NCI-H526 (cell line): ENCODE results near the gene SBK2.

Experiments used
- DNase-seq, 2 experiments: peaks; one replicate each; lab custom pipeline; 2025; lab: John Stamatoyannopoulos, UW

SBK2 gene

DNA sequence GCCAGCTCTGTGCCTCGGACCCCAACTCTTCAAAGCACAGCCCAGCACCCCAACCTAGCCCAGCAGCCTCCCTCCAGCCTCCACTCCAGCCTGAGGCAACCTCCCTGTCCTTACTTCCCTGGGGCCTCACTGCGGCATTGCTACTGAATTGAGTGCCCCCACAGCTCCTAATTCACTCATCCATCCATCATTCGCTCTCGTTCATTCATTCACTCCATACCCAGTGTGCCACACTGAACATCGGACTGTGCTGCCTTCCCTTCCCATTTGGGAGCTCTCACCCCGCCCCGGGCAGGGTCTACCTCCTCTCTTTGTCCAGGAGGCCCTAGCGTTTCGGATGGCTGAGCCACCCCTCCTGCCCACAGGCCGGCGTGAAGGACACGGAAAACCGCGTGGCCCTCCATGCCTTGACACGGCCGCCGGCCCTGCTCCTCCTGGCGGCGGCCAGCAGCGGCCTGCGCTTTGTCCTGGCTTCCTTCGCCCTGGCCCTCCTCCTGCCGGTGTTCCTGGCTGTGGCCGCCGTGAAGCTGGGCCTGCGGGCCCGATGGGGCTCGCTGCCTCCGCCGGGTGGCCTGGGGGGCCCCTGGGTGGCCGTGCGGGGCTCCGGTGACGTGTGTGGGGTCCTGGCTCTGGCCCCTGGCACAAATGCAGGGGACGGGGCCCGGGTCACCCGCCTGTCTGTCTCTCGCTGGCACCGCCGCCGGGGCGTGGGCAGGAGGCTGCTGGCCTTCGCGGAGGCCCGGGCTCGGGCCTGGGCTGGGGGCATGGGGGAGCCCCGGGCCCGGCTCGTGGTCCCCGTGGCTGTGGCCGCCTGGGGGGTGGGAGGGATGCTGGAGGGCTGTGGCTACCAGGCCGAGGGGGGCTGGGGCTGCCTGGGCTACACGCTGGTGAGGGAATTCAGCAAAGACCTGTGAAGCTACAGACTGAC, 50.6 kb downstream of the SBK2 start:
- DNase-seq = no peak

DNA sequence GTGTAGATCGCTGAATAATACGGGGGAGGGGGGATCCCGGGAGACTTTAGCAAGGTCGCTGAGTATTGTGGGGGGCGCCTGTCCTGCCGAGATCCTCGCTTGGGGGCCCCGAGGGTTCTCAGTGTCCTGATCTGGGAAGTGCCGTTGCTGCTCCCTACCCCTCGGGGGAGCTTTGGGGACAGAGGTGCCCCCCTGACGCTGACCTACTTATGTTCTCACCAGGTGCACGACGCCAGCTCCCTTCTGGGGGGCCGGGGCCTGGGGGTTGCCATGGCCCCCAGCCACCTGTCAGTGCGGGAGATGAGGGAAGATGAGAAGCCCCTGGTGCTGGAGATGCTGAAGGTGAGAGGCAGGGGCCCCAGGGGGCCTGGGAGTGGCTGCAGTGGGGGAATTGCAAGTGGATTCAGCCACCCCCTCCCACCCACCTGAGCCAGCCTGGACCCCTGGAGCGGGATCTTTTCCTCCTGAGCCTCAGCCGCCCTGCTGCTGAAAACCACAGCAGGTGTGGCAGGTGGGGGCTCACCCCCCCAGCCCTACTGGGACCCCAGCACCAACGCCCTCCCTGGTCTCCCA, 51.4 kb downstream of the SBK2 start:
- no peak for DNase-seq

- peak in 1 of 2 experiments; percentile 84 for DNase-seq
Observed at GRCh38 chr19:55484593-55485438, 52.1 kb downstream of the SBK2 start, which contains the start of gene NAT14. Gene NAT14 (plus strand): TSS chr19:55485188. CDS start chr19:55485709, 521 bp downstream.

- no peak for DNase-seq
Observed at GRCh38 chr19:55483706-55484592, 53.0 kb downstream of the SBK2 start.

GRCh38 chr19:55482967-55483705, 53.8 kb downstream of the SBK2 start:
- no peak for DNase-seq

DNA sequence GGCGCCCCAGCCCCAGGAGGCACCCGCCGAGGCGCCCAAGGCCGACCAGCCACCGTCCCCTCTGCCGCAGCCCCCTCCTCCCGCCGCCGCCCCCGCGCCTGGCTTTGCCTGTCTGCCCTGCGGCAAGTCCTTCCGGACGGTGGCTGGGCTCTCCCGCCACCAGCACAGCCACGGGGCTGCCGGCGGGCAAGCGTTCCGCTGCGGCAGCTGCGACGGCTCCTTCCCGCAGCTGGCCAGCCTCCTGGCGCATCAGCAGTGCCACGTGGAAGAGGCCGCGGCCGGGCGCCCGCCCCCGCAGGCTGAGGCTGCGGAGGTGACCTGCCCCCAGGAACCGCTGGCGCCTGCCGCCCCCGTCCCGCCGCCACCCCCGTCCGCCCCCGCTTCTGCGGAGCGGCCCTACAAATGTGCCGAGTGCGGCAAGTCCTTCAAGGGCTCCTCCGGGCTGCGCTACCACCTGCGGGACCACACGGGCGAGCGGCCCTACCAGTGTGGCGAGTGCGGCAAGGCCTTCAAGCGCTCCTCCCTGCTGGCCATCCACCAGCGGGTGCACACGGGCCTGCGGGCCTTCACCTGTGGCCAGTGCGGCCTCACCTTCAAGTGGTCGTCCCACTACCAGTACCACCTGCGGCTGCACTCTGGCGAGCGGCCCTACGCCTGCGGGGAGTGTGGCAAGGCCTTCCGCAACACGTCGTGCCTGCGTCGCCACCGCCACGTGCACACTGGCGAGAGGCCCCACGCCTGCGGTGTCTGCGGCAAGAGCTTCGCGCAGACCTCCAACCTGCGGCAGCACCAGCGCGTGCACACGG, 54.6 kb downstream of the SBK2 start:
- DNase-seq = no peak

- no peak for DNase-seq
Observed at GRCh38 chr19:55481794-55482155, 55.2 kb downstream of the SBK2 start.

DNA sequence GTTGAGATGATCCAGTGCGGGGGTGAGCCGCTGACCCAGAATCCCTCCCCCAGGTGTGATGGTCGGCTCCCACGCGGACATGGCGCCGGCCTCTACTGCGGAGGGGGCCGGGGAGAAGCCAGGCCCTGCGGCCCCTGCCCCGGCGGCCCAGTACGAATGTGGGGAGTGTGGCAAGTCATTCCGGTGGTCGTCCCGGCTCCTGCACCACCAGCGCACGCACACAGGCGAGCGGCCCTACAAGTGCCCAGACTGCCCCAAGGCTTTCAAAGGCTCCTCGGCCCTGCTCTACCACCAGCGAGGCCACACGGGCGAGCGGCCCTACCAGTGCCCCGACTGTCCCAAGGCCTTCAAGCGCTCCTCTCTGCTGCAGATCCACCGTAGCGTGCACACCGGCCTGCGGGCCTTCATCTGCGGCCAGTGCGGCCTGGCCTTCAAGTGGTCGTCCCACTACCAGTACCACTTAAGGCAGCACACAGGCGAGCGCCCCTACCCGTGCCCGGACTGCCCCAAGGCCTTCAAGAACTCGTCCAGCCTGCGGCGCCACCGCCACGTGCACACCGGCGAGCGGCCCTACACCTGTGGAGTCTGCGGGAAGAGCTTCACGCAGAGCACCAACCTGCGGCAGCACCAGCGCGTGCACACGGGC, 55.7 kb downstream of the SBK2 start:
- no peak for DNase-seq

DNA sequence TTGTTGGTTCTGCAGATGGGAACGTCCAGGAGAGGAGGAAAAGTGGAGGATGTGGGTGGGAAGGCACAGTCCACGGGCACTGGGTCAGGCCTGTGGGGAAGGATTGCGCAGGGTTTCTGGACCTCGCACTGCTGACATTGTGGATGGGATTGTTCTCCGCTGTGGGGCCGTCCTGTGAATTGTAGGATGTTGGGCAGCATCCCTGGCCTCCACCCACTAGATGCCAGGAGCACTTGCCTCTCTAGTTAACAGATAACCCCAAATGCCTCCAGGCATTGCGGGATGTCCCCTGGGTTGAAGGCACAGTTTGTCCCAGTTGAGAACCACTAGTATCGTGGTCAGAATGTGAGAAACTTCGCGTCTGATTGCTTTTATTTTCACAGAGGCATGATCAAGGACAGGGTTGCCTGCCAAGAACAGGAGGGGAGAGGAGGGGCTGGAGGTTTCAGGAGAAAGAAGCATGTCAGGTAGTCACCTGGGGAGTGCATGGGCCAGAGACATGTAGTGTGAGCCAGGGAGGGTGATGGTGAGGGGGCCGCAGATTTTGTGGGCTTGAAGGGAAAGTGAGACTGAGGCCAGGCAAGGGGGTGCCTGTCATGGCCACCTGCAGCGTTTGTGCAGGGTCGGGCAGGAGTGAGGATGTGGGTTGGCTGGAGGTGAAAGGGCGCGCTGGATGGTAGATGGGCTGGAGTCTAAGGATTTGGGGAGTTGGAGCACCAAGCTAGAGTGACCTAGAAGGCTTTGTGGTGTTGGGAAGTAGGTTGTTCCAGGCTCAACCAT, 57.3 kb downstream of the SBK2 start:
- no peak for DNase-seq

DNA sequence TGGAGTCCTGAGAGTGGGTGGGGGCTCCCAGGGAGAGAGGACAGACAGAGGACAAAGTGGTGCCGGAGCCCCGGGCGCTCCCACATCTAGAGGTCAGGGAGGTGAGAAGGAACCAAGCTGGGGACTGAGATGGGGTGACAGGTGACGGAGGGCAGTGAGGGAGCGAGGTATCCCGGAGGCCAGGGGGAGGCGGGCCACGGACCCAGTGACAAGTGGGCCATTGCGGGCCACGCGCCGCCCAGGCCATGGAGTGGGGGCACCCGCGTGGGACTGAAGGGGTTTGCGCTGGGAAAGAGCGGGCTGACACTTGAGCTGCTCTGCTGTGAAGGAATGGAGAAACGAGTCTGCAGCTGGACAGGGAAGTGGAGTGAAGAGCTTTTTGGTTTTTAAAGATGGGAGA, 57.9 kb downstream of the SBK2 start:
- DNase-seq = no peak
